Muscle of leg (tissue), 11 donors: ENCODE data around the gene AAK1. TPM values are rescaled to one million over a fixed set of nuclear protein-coding genes. Genes with fewer than 3 reads are reported as not detected.
A peak's percentile ranks its signal among the peaks of the same experiment; 100 is the strongest.

Experiments used
- DNase-seq: peaks from one replicate; pipeline ENCODE4 v3.0.0; 2013
- H3K27ac ChIP-seq: one replicate; pipeline ENCODE4 v1.5.1; 2013; ENCODE audit warnings: mild to moderate bottlenecking, low read length, control low read depth
- H3K27me3 ChIP-seq: one replicate; pipeline ENCODE4 v1.6.1; 2013; ENCODE audit warnings: low read length; ENCODE audit not compliant: control insufficient read depth, insufficient read depth
- H3K36me3 ChIP-seq: one replicate; pipeline ENCODE4 v1.6.1; 2013; ENCODE audit warnings: low read length; ENCODE audit not compliant: control insufficient read depth, insufficient read depth
- H3K4me1 ChIP-seq: one replicate; pipeline ENCODE4 v1.6.1; 2013; ENCODE audit warnings: low read length; ENCODE audit not compliant: control insufficient read depth, insufficient read depth
- H3K4me3 ChIP-seq: one replicate; pipeline ENCODE4 v1.5.1; 2013; ENCODE audit warnings: low read length, control low read depth
- H3K9me3 ChIP-seq: replicated peaks from 2 replicates; pipeline ENCODE4 v1.6.1; 2013; ENCODE audit warnings: low read depth, low read length; ENCODE audit not compliant: control insufficient read depth
- WGBS: methylation state at CpG from one replicate; pipeline ENCODE4 v1.1.5; 2013; ENCODE audit warnings: missing lambda C conversion rate; ENCODE audit not compliant: insufficient coverage; 5-methylcytosine and 5-hydroxymethylcytosine counted together
- polyA plus RNA-seq, 8 donors: library from polyadenylated mRNA; unstranded; fragments of 120-200 nt; gene quantifications; one replicate each; pipeline versions ENCODE4 v1.2.1 to v1.2.3, GENCODE V29; 2013; ENCODE audit warnings: inconsistent platforms in 1 of 8, low replicate concordance in 1 of 8; ENCODE audit not compliant: insufficient read length in 8 of 8, insufficient read depth in 1 of 8
- total RNA-seq: library from RNA; stranded (reverse); fragments of 120-200 nt; gene quantifications from one replicate; pipeline ENCODE4 v1.2.4, GENCODE V29; 2013

Gene AAK1
- total and polyA plus RNA-seq, 9 donors, result 9.3 to 20.6 (median 14.4) TPM

DNA sequence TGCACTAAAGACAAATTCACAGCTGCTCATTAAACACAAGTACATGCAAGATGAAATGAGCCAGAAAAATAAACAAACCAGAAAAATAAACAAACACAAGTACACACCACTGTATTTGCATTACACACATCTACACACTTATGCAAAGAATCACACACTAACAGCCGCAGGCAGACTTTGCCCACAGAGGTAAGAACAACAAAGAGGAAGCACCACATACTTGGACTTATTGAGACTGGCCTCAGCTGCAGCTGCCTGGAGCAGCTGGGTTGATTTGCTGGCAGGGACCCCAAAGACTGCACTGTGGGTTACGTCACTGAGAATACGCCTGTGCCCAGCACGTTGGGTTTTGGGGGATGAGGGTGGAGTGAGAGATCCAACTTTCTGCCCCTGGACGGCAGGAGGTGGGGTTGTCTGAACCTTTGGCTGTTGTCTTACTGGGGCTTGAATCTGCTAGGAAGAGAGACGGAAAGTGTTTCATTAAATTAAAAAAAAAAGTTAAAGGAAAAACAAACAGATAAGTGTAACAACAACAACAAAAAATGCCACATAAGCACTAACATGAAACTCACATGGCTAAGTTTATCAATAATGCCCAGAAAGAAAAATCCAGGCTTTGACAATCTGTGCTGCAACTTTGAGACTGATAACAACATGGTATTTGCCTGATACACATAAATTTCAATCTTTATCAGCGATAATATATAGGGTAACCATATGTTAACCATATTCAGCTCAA lies 134.4 kb downstream of the AAK1 start:
- WGBS, result 75% methylated on average over 5 of the region's 7 CpGs
- peaks cover 5% of the 10 kb centered on the region for H3K4me1 ChIP-seq
- H3K27me3 ChIP-seq, result no peaks in the 10 kb centered on the region
- H3K36me3 ChIP-seq, result peaks cover 51% of the 10 kb centered on the region
- peak; percentile 71 for DNase-seq
- no peaks in the 10 kb centered on the region for H3K9me3 ChIP-seq
- peak overlapping the region; percentile 59 for H3K27ac ChIP-seq
- no peak overlapping the region for H3K4me3 ChIP-seq

DNA sequence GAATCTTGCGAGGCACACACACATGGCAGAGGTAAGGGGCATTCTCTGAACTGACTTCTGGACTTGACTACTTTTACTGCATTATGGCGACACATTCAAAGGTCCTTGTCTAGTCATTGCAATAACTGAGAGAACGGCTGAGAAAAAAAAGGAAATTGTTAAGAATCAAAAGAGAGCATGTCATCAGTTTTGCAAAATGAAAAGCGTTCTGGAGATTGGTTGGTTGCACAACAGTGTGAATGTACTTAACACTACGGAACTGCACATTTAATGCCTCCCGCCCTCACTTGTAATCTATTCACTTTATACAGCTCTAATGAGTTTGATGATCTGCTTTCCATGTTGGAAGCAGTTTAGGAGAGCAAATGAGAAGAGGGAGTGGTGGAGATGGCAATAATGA lies 137.8 kb downstream of the AAK1 start:
- Histone ChIP-seq H3K4me3 (no peak overlapping the region), H3K36me3 (peaks cover 27% of the 10 kb centered on the region), H3K27me3 (no peaks in the 10 kb centered on the region), H3K27ac (no peak overlapping the region), H3K9me3 (no peaks in the 10 kb centered on the region), H3K4me1 (peaks cover 5% of the 10 kb centered on the region)
- peak; percentile 40 for DNase-seq
- 100% methylated on average over 2 of the region's 6 CpGs for whole genome bisulfite sequencing

DNA sequence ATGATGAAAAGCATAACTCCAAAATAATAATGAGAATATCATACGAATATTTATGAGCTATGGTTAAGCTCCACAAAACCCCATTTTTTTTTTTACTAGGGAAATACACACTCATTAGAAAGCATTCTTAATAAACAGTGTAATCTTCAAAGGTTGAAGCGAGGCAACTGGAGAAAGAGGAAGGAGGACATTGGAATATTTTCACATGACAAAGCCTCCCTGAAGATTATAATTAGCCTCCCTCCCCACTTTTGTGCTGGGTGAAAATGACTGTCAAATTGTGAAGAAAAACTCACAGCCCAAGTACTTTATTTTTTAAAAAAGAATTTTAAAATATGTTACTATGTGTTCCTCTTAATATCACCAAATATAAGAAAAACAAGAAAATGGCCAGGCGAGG lies 142.2 kb downstream of the AAK1 start:
- Histone ChIP-seq H3K4me3 (no peak overlapping the region), H3K27me3 (no peaks in the 10 kb centered on the region), H3K9me3 (no peaks in the 10 kb centered on the region), H3K4me1 (no peaks in the 10 kb centered on the region), H3K27ac (no peak overlapping the region), H3K36me3 (peaks cover 15% of the 10 kb centered on the region)
- WGBS, result no CpG with 5 or more reads among the region's 3 CpGs
- DNase-seq, result peak; percentile 25

DNA sequence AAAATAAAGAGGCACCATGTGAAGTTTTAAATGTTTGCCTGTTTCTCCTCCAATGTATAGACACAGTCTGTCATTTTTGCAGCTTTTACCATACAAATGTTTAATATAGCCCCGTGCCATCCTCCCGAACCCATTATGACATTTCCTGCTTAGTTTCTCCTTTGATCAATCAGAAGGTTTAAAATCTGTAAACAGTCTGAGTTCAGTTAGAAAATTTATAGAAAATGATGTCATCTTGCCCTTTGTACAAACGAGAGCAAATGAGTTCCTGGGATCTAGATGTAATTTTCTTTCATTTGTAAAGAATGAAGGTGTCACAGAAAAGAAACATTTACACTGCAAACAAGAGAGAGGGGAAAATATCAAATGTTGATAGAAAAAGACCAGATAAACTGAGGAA lies 143.6 kb downstream of the AAK1 start:
- Histone ChIP-seq H3K9me3 (no peaks in the 10 kb centered on the region), H3K36me3 (peaks cover 8% of the 10 kb centered on the region), H3K4me1 (no peaks in the 10 kb centered on the region), H3K27ac (no peak overlapping the region), H3K27me3 (no peaks in the 10 kb centered on the region), H3K4me3 (no peak overlapping the region)
- WGBS, result 80% methylated on average over 1 of the region's 3 CpGs
- DNase-seq, result no peak

DNA sequence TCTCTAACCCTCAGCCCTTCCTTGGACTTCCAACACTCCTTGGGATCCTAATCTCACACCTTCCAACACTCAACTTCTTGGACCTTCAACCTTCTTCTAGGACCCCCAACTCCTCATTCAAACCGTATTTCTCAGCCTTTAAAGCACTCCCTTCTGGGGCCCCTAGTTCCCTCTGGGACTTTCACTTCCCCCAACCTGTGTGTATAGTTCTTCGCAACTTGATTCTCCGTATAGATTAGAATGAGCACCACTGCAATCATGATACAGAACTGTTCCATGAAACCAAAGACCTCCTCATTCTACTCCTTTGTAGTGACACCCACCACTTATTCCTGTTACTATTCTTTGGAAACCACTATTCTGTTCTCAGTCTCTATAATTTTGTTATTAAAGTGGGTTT lies 144.3 kb downstream of the AAK1 start:
- H3K27ac ChIP-seq, result no peak overlapping the region
- peak; percentile 33 for DNase-seq
- H3K4me1 ChIP-seq, result no peaks in the 10 kb centered on the region
- no peak overlapping the region for H3K4me3 ChIP-seq
- 92% methylated on average over 2 of the region's 3 CpGs for WGBS
- no peaks in the 10 kb centered on the region for H3K9me3 ChIP-seq
- peaks cover 11% of the 10 kb centered on the region for H3K36me3 ChIP-seq
- H3K27me3 ChIP-seq, result no peaks in the 10 kb centered on the region

DNA sequence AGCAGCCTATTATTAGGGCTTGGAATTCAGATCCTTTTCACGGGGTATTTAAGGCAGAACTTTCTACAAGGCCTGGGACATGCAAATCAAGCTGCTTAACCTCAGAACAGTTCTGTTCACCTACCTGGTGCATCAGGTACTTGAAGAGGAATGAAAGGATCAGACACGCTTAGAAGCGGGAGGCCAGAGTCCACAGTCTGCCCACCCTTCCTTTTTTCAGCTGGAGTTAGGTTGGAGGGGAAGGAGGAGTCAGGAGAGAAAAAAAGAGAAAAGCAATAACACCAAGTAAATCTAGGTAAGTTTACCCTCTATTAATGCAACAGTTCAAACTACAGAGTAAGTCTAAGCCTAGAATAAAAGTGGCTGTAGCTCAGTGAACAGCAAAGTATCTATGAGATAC lies 147.7 kb downstream of the AAK1 start:
- Histone ChIP-seq H3K4me3 (no peak overlapping the region), H3K4me1 (no peaks in the 10 kb centered on the region), H3K27ac (no peak overlapping the region), H3K9me3 (no peaks in the 10 kb centered on the region), H3K36me3 (peaks cover 18% of the 10 kb centered on the region), H3K27me3 (no peaks in the 10 kb centered on the region)
- DNase-seq, result no peak
- no CpG with 5 or more reads among the region's 3 CpGs for whole genome bisulfite sequencing

DNA sequence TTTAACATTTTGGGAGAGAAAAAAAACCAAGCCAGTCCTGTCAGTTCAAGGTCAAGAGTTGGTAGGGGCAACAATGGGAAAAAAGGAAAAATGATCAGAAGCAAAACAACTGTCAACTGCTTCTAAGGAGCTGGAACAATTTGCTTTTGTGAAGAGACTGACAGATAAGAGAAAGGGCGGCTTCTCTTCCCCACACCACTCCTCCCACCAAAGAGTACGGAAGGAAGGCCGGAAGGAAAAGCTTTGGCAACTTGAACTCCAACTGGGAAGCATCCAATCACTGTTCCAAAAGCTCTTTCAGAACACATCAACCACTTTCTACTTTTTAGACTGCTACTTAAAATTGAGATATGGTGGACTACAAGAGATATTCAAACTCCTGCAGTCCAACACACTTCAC lies 148.5 kb downstream of the AAK1 start:
- no CpG with 5 or more reads among the region's 3 CpGs for WGBS
- H3K27ac ChIP-seq, result no peak overlapping the region
- peaks cover 18% of the 10 kb centered on the region for H3K36me3 ChIP-seq

DNA sequence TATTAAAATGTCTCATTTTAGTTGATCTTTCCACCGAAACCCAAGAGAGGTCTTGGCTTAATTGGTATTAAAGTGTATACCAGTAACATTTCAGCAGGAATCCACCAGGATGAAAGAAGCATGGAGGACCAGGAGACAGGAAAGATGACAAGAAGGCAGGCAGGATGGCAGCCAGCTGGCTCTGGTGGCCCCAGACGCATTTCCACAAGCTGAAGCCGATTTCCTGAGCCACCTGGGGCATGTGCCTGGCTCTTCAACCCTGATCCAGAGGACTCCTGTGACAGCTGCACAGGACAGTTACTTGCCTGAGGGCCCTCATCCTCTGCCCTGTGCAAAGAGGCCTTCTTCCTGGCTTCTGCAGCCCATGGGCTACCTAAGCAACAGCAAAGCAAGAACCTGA lies 149.4 kb downstream of the AAK1 start:
- DNase-seq, result no peak
- no peaks in the 10 kb centered on the region for H3K27me3 ChIP-seq
- no peak overlapping the region for H3K4me3 ChIP-seq
- no peaks in the 10 kb centered on the region for H3K9me3 ChIP-seq
- peaks cover 17% of the 10 kb centered on the region for H3K36me3 ChIP-seq
- no peaks in the 10 kb centered on the region for H3K4me1 ChIP-seq
- WGBS, result 38% methylated on average over 2 of the region's 3 CpGs
- no peak overlapping the region for H3K27ac ChIP-seq

More for the DNA sequence above, 148.5 kb downstream of the AAK1 start:
- H3K27me3 ChIP-seq, result no peaks in the 10 kb centered on the region
- H3K4me3 ChIP-seq, result no peak overlapping the region
- no peak for DNase-seq
- no peaks in the 10 kb centered on the region for H3K4me1 ChIP-seq
- H3K9me3 ChIP-seq, result no peaks in the 10 kb centered on the region

DNA sequence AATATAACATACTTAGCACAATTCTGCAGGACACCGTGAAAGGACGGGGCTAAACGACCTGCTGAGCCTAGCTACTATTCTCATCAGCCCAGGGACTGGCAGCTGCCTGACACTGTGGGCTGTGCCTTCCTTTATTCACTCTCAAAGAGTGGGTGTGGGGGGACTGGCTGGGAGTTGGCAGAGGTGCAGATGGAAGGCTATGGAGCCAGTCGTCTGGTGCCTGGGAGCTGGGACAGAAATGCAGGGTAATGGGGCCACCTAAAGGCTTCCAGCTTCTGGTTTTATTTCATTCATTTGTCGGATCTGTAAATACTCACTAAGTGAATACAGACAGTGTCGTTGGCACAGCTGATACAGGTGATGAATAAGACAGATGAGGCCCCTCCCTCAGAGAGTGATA lies 150.3 kb downstream of the AAK1 start:
- H3K9me3 ChIP-seq, result no peaks in the 10 kb centered on the region
- H3K27me3 ChIP-seq, result no peaks in the 10 kb centered on the region
- H3K36me3 ChIP-seq, result peaks cover 9% of the 10 kb centered on the region
- H3K4me1 ChIP-seq, result no peaks in the 10 kb centered on the region
- peak; percentile 30 for DNase-seq
- no peak overlapping the region for H3K27ac ChIP-seq
- 64% methylated on average over 1 of the region's 6 CpGs for WGBS
- H3K4me3 ChIP-seq, result no peak overlapping the region

DNA sequence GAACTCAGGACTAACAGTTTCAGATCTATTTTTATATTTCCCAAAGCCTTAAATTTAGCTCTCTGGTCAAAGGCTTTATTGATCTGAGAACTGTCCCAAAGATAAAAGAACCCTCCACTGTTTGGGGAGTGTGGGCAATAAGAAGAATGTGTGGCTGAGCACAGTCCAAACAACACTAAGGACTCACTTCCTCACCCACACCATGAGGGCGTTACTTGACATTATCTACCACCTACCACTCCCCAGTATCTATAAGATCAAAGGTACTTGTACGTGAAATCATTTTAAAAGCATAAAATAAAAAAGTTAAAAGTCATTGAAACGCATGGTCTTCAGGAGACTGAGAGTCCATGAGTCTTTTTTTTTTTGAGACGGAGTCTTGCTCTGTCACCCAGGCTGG lies 151.7 kb downstream of the AAK1 start:
- no peak overlapping the region for H3K4me3 ChIP-seq
- H3K36me3 ChIP-seq, result peaks cover 13% of the 10 kb centered on the region
- DNase-seq, result no peak
- H3K27me3 ChIP-seq, result no peaks in the 10 kb centered on the region
- no peaks in the 10 kb centered on the region for H3K4me1 ChIP-seq
- H3K9me3 ChIP-seq, result no peaks in the 10 kb centered on the region
- H3K27ac ChIP-seq, result no peak overlapping the region
- 100% methylated on average over 1 of the region's 4 CpGs for WGBS

DNA sequence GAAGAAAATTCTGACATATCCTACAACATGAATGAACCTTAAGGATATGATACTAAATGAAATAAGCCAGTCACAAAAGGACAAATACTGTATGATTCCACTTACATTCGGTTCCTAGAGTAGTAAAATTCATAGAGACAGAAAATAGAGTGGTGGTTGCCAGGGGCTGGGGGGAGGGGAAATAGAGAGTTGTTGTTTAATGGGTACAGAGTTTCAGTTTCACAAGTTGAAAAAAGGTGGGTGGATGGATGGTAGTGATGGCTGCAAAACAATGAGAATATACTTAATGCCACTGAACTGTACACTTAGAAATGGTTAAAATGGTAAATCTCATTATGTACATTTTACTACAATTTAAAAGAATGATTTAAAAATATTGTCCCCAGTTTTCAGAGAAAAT lies 153.1 kb downstream of the AAK1 start:
- H3K4me1 ChIP-seq, result no peaks in the 10 kb centered on the region
- H3K27me3 ChIP-seq, result no peaks in the 10 kb centered on the region
- H3K9me3 ChIP-seq, result no peaks in the 10 kb centered on the region
- H3K36me3 ChIP-seq, result peaks cover 16% of the 10 kb centered on the region
- no peak overlapping the region for H3K27ac ChIP-seq
- no peak overlapping the region for H3K4me3 ChIP-seq
- WGBS, result 100% methylated on average over 1 of the region's 1 CpG
- no peak for DNase-seq
